ENCODE measurements around the gene FAM163B.

The FAM163B gene

GRCh38 chr9:133597316-133597957 lies 11.8 kb downstream of the FAM163B start:
- TF ChIP-seq CTCF (IDR thresholded peaks at IDR 0.05; ENCODE audit: low read depth, low read length) = no peak
- no peak overlapping the region for H3K4me3 ChIP-seq (ENCODE audit: low read depth, low read length)
- in situ Hi-C loops (cut with HindIII; ENCODE audit: low sequenced_read_pairs) = no loop called here
- no peak for DNase-seq (ENCODE audit: low read depth, low spot score)

GRCh38 chr9:133595910-133596309 lies 13.3 kb downstream of the FAM163B start:
- no peak overlapping the region for H3K4me3 ChIP-seq (ENCODE audit: low read depth, low read length)
- in situ Hi-C loops (cut with HindIII; ENCODE audit: low sequenced_read_pairs) = no loop called here
- no peak for TF ChIP-seq CTCF (IDR thresholded peaks at IDR 0.05; ENCODE audit: low read depth, low read length)
- DNase-seq (ENCODE audit: low read depth, low spot score) = no peak

GRCh38 chr9:133594310-133594709 lies 14.9 kb downstream of the FAM163B start:
- no peak for TF ChIP-seq CTCF (IDR thresholded peaks at IDR 0.05; ENCODE audit: low read depth, low read length)
- no peak for DNase-seq (ENCODE audit: low read depth, low spot score)
- in situ Hi-C loops (cut with HindIII; ENCODE audit: low sequenced_read_pairs) = no loop called here
- no peak overlapping the region for H3K4me3 ChIP-seq (ENCODE audit: low read depth, low read length)

GRCh38 chr9:133593587-133594253 lies 15.5 kb downstream of the FAM163B start:
- no peak overlapping the region for H3K4me3 ChIP-seq (ENCODE audit: low read depth, low read length)
- no peak for DNase-seq (ENCODE audit: low read depth, low spot score)
- in situ Hi-C loops (cut with HindIII; ENCODE audit: low sequenced_read_pairs) = no loop called here
- TF ChIP-seq CTCF (IDR thresholded peaks at IDR 0.05; ENCODE audit: low read depth, low read length) = no peak

GRCh38 chr9:133592731-133593409 lies 16.3 kb downstream of the FAM163B start:
- no peak overlapping the region for H3K4me3 ChIP-seq (ENCODE audit: low read depth, low read length)
- in situ Hi-C loops (cut with HindIII; ENCODE audit: low sequenced_read_pairs) = no loop called here
- TF ChIP-seq CTCF (IDR thresholded peaks at IDR 0.05; ENCODE audit: low read depth, low read length) = peak; percentile 27
- no peak for DNase-seq (ENCODE audit: low read depth, low spot score)

- H3K4me3 ChIP-seq (ENCODE audit: low read depth, low read length) = no peak overlapping the region
- no peak for DNase-seq (ENCODE audit: low read depth, low spot score)
- TF ChIP-seq CTCF (IDR thresholded peaks at IDR 0.05; ENCODE audit: low read depth, low read length) = no peak
- in situ Hi-C loops (cut with HindIII; ENCODE audit: low sequenced_read_pairs) = no loop called here
Measured at GRCh38 chr9:133591985-133592384, 17.2 kb downstream of the FAM163B start.
